ENCODE data around the gene EVX2. TPM values are rescaled to one million over a fixed set of nuclear protein-coding genes. Genes with fewer than 3 reads are reported as not detected.

Gene EVX2
- polyA plus RNA-seq, 1 donor from 2014 or later: not detected

DNA sequence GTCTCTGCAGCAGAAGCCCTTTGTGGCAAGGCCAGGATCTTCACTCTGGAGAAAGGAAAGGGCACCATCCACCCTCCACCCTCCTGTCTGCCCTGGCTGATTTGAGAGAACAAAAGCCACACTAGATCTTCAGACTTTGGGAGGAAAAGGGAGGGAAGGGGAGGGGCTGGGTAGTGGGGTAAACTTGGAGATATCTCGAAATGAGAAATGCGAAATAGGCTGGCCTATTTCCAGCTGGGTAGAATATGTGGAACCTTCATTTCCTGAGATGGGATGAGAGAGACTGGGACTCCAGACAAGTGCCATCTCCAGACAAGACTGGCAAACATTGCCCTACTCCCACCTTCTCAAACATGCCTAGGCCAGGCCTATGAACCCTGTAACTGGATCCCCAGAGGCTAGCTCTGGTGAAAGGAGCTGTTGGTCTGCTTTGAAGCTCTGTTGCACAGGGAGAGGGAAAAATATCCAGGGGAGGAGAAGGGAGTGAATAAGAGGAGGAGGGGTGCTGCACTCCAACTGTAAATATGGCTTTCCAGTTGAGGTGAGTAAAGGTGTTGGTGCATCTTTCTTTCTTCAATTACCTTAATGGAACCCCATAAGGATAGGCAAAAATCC lies 17.6 kb upstream of the EVX2 start:
- Histone ChIP-seq H3K36me3 (ENCODE audit: insufficient read depth, low read length) (no peaks in the 10 kb centered on the region), H3K79me2 (replicated peaks; ENCODE audit: insufficient read depth, low read length) (no peaks in the 10 kb centered on the region)

GRCh38 chr2:176100547-176101140 lies 16.9 kb upstream of the EVX2 start:
- Histone ChIP-seq H3K9me2 (ENCODE audit: insufficient read depth, low read length) (no peaks in the 10 kb centered on the region), H3K27ac (ENCODE audit: low read length) (no peak overlapping the region), H3K9me3 (ENCODE audit: low read length) (peaks cover 7% of the 10 kb centered on the region), H3F3A (ENCODE audit: insufficient read depth, low read length, poor library complexity, severe bottlenecking) (no peaks in the 10 kb centered on the region), H3K79me2 (replicated peaks; ENCODE audit: insufficient read depth, low read length) (no peaks in the 10 kb centered on the region), H3K9ac (ENCODE audit: low read length) (no peak overlapping the region), H2AFZ (ENCODE audit: low read depth, low read length) (no peak overlapping the region), H3K27me3 (ENCODE audit: insufficient read depth, low read depth, low read length) (peaks cover 100% of the 10 kb centered on the region), H4K20me1 (ENCODE audit: insufficient read depth) (no peaks in the 10 kb centered on the region), H3K4me3 (ENCODE audit: low read length) (no peak overlapping the region), H3K36me3 (ENCODE audit: insufficient read depth, low read length) (no peaks in the 10 kb centered on the region), H3K4me2 (ENCODE audit: low read length) (no peak overlapping the region)
- TF ChIP-seq POLR2AphosphoS5 (IDR thresholded peaks at IDR 0.05) (peak; percentile 13), MXI1 (conservative IDR thresholded peaks at IDR 0.05; ENCODE audit: poor library complexity, severe bottlenecking) (no peak)

More for the DNA sequence above, 17.6 kb upstream of the EVX2 start:
- no peak overlapping the region for H3K4me2 ChIP-seq (ENCODE audit: low read length)
- no peak overlapping the region for H3K4me3 ChIP-seq (ENCODE audit: low read length)
- H3K27me3 ChIP-seq (ENCODE audit: insufficient read depth, low read depth, low read length): peaks cover 100% of the 10 kb centered on the region
- no peak overlapping the region for H3K9ac ChIP-seq (ENCODE audit: low read length)
- H3K27ac ChIP-seq (ENCODE audit: low read length): no peak overlapping the region
- H3F3A ChIP-seq (ENCODE audit: insufficient read depth, low read length, poor library complexity, severe bottlenecking): no peaks in the 10 kb centered on the region
- H2AFZ ChIP-seq (ENCODE audit: low read depth, low read length): no peak overlapping the region
- TF ChIP-seq CTCF (IDR thresholded peaks at IDR 0.05; ENCODE audit: poor library complexity, severe bottlenecking): no peak
- no peak for TF ChIP-seq RAD21 (conservative IDR thresholded peaks at IDR 0.05)
- TF ChIP-seq REST (IDR thresholded peaks at IDR 0.05; ENCODE audit: borderline replicate concordance): no peak
- TF ChIP-seq POLR2AphosphoS5 (IDR thresholded peaks at IDR 0.05): no peak
- no peak for TF ChIP-seq EP300 (conservative IDR thresholded peaks at IDR 0.05; ENCODE audit: poor library complexity, severe bottlenecking)
- TF ChIP-seq SMC3 (conservative IDR thresholded peaks at IDR 0.05; ENCODE audit: poor library complexity): no peak
- no peak for TF ChIP-seq TAF1 (IDR thresholded peaks at IDR 0.05; ENCODE audit: low read depth)
- no peak for TF ChIP-seq MXI1 (conservative IDR thresholded peaks at IDR 0.05; ENCODE audit: poor library complexity, severe bottlenecking)
- TF ChIP-seq EZH2 (IDR thresholded peaks at IDR 0.05; ENCODE audit: borderline replicate concordance, insufficient read depth, low read length, poor library complexity, severe bottlenecking): no peak
- no peaks in the 10 kb centered on the region for H3K9me2 ChIP-seq (ENCODE audit: insufficient read depth, low read length)
- H3K9me3 ChIP-seq (ENCODE audit: low read length): peaks cover 7% of the 10 kb centered on the region
- no peaks in the 10 kb centered on the region for H4K20me1 ChIP-seq (ENCODE audit: insufficient read depth)
